Stimulated activated CD4-positive, alpha-beta T cell treated with anti-CD3 and anti-CD28 coated beads, TNF-alpha, amount 100 ng/mL, for 24 hours (primary cell): ENCODE data around the gene EXOSC7.

Experiments
- DNase-seq, 3 experiments: peaks; one replicate each; pipeline ENCODE4 v3.0.0-alpha.2; 2020; ENCODE audit warnings: low read depth in 3 of 3

EXOSC7 gene

GRCh38 chr3:44992555-44993470 lies 16.8 kb downstream of the EXOSC7 start:
- DNase-seq: peak in 1 of 3 experiments; percentile 14

DNA sequence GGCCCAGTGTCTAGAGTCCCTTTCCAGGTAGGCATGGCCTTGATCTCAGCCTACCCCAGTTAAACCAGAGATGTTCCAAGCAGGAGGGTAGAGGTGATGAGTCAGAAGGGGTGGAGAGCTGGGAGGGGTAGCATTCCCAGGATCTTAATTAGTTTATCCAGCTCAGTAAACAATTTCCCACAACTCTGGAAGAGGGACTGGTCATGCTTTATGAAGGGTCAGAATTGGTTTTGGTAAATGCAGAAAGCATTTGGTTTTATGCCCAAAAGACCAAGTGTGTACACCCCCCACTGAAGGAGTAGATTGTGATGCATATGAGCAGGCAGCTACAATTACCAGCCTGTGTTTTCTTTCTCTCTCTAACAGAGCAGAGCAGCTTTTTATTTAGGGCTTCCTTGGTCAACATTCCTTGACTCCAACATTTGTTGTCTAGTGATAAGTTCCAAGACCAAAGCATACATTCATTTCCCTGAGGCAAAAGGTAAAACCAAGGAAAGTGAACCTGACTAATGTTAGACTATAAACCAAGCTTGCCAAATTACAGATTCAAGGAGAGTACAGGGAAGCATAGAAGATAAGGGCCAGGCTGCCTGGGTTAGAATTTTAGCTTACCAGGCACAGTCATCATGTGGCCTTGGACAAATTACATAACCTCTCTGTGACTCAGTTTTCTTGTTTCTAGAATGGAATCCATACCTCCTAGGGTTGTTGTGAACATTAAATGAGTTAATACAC lies 17.6 kb downstream of the EXOSC7 start:
- DNase-seq: no peak

DNA sequence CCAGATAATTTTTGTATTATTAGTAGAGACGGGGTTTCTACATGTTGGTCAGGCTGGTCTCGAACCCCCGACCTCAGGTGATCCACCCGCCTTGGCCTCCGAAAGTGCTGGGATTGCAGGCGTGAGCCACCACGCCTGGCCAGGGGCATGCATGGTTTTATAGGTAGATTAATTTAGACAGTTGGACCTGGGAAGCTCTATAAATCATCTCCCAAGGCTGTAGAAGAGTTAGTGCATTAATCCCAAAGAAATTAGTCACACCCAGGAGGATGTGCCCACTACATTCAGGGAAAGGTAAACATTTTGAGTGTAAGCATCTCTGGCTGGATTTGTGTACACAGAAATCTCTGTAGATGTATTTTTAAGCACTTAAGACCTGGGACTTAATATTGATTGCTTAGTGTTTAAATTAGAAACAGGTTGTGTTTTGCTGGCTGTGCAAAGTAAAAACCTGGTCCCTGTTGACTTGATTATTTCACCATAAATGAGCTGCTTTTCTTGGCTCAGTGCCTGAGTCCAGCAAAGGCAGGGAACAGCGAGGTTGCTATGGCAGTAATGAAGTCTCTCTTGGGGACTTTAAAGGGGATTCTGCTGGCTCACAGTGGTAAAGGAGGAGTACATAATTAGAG lies 19.2 kb downstream of the EXOSC7 start:
- no peak for DNase-seq

GRCh38 chr3:44996556-44996969 lies 20.5 kb downstream of the EXOSC7 start:
- no peak for DNase-seq

DNA sequence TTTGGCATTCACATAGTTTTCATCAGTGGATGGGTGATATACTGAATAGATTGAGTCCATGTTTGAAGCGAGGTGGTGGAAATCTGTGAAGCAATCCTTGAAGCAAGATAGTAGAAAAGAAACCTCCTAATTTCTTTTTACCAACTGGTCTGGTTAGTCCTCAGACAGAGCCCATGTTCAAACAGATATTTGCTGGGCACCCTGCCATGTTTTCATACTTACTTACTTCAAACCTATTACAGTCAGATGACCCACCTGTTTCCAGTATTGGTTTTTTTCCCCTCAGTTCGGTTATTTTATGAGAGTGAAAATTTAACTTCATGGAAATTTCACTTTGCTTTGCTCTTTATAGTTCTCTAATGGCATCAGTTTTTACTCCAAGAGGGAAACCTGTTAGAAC lies 23.7 kb downstream of the EXOSC7 start:
- no peak for DNase-seq

DNA sequence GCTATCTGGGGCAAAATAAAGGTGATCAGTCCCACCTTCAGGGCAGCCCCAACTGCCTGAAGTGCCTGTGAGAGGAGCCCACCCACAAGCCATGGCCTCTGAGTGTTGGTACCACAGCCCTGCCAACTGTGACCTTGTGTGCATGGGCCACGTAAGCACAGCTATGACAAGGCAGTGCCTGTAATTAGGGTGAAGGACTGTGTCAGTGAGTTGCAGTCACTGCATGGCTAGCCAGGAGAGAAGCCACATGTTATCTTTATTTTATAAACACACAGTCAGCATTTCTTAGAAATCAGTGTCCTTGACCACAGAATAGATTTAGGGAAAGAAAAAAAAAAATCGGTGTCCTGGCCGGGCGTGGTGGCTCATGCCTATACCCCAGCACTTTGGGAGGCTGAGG lies 24.8 kb downstream of the EXOSC7 start:
- no peak for DNase-seq

DNA sequence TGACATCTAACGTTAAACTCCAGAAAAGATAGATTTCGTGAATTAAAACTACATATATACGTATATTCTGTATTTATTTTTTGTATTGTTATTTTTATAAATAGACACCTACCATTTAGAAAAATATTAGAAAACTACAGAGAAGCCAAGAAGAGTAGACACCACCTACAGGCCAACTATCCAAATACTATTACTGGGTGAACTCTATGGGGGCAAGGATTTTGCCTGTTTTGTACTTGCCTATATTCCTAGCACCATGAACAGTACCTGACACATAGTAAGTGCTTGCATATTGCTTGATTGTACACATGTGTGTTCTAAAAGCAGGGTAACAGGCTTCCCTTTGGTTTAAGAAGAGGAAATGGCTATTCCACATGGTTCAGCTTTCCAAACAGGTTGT lies 25.7 kb downstream of the EXOSC7 start:
- DNase-seq: no peak

GRCh38 chr3:45002139-45002660 lies 26.2 kb downstream of the EXOSC7 start:
- DNase-seq: no peak

DNA sequence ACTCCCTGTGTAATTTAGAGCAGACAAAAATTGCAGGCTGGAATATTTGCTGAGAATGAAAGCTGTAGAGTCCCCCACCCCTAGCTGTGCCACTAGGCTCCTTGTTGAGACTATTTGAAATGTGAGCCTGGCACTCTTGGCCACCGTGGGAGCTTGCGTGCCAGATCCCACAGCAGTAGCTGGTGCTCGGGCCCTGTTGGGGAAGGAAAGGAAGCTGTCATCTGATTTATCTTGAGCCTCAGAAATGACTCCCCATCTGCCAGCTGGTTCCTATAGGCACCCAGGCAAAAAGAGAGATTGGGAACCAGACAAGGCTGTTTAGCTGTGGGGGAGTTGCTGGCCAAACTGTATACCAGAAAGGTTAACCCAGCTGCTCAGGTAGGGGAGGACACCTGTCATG lies 26.7 kb downstream of the EXOSC7 start:
- no peak for DNase-seq

GRCh38 chr3:45003406-45003805 lies 27.4 kb downstream of the EXOSC7 start:
- DNase-seq: no peak

DNA sequence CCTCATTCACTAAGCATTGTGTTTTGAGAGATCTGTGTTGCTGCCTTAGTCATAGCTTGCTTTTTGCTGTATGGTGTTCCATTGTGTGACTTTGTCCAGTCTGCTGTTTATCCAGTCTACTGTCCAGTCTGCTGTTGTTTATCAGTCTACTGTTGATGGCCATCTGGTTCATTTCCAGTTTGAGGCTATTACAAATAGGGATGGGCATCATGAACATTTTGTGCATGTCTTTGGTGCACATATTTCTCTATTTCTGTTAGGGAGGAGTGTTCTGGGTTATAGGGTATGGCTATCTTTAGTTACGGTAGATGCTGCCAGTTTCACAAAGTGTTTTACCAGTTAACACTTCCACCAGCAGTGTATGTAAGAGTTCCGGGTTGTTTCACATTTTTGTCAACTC lies 27.8 kb downstream of the EXOSC7 start:
- DNase-seq: no peak

- DNase-seq: no peak
These were observed 31.0 kb downstream of the EXOSC7 start for GRCh38 chr3:45007091-45007490.

- DNase-seq: no peak
These were observed 32.1 kb downstream of the EXOSC7 start for GRCh38 chr3:45008117-45008516.

GRCh38 chr3:45009868-45010267 lies 33.8 kb downstream of the EXOSC7 start:
- DNase-seq: no peak

DNA sequence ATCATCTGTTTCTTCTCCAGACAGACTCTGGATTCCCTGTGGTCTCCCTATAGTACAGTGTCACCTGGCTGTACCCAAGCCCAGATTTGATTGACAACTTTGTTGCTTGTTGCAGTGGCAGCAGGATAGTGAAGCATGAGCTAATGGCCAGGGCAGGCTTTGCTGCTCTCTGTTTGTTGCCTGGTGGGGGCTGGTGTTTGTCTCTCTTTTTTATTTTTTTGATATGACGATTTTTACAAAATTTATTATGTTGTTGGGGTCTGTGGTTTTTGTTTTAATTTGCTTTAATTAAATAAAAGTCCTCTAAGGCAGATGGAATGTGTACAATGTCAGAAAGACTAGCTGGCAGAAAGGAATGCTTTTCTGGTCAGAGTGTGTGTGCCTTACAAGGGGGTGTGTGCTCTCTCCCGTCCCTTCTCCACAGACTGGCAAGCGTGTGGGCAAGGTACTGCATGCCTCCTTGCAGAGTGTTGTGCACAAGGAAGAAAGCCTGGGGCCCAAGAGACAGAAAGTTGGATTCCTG lies 34.8 kb downstream of the EXOSC7 start:
- DNase-seq: no peak

DNA sequence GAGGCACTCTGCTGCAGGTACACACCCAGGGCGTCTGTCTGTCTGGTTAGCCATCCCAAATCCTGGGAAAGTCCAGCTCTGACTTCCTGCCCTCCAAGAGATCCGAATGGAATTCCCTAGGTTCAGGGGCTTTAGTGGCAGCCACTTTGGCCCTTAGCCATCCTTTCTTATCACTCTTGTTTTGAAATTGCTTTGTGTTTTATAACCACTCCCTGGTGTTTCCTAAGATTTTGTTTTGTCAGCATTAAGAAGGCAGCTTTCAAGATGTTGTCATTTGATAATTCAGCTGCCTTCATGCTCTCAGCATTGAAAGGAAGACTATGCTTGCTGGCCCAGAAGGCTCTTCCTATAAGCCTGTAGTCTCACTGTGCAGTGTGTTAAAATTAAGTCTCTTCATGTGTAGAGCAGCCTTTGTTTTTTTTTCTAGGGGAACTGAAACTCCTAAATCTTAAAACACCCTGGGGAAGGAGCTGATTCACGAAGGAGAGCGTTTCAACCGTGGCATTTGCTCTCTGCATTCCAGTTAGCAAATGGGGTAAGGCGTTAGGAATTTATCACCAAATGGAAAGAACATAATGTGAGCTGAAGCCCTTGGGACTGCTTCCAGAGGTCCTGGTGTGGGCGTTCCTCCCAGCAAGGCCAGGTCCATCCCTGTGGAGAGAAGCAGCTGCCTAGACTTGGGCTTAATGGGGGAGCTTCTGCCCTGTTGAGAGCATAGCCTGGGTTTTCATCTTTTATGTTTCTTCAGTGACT lies 35.9 kb downstream of the EXOSC7 start:
- DNase-seq: no peak

DNA sequence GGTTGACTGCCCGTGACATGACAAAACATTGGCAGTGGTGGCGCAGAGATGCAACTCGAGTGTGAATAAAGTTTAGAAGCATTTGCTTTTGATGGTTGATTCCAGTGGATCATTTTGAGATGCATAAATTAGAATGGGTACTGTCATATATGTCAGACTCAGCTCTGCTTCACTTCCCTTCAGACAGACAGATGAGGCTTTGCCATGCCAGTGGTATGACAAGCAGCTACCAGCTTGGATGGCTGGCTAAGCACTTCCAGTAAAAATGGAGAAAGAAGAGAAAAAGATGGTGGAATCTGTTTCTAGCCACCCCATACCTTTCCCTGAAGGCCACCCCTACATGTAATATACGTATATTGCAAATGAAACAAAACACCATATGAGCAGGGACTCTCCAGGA lies 36.5 kb downstream of the EXOSC7 start:
- DNase-seq: no peak

DNA sequence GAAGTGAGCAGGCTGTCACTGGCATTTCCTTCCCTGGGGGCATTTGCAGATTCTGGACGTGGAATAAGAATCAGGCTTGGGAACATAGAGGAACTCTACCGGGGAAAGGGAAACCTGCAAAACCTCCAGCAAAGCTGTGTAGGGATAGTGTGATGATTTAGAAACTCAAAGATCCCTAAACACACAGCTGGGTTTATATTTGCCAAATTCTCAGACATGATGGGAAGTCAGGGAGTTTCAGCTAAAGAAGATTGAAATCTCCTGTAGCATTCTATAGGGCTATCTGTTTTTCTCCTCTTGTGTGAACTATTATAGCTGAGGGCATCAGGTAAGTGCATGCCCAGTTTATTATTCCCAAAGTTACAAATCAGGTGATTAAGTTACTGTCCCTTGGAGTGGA lies 40.9 kb downstream of the EXOSC7 start:
- DNase-seq: no peak

- DNase-seq: no peak
These were observed 41.8 kb downstream of the EXOSC7 start for GRCh38 chr3:45017821-45018220.

GRCh38 chr3:45020534-45020933 lies 44.5 kb downstream of the EXOSC7 start:
- DNase-seq: no peak

DNA sequence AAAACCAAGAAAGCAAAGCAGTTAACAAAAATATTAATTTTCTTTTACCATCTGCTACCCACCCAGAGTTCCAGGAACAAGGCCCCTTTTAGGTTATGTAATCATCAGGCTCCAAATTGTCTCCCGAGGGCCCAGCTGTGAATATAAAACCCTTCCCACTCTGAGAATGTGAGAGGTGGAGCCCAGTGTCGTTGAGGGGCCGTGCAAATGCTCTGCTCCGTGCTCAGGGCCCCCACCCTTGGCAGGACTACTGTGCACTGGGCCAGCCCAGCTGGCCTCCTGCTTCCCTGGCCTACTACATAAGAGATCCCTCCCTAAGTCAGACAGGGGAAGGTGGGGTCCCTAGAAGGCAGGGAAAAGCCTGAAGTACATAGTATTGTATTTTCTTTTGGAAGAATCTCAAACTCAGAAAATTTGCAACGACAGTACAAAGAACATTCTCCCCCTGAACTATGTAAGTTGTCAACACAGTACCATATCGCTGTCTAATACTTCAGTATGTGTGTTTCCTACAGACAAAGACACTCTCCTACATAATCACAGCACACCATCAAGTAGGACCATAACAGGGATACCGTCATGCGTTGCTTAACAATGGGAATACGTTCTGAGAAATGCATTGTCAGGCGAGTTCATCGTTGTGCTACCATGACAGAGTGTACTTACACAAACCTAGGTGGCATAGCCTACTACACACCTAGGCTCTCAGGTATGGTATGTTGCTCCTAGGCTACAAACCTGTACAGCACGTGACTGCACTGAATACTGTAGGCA lies 45.7 kb downstream of the EXOSC7 start:
- no peak for DNase-seq
